Muscle of back (tissue), 13 donors: ENCODE data around the gene P2RY14. TPM values are rescaled to one million over a fixed set of nuclear protein-coding genes. Genes with fewer than 3 reads are reported as not detected.

ENCODE experiments used
- DNase-seq, 3 donors: peaks; one replicate each; pipeline versions ENCODE4 v3.0.0 to v3.0.0-alpha.2; 2013
- long read RNA-seq, 9 donors: transcript quantifications; one replicate each; lab custom pipeline, GENCODE V29; 2026
- polyA plus RNA-seq, 10 donors: library from polyadenylated mRNA; unstranded; fragments of 120-200 nt; gene quantifications; one replicate each; pipeline ENCODE4 v1.2.1, GENCODE V29; 2013; ENCODE audit not compliant: insufficient read length in 10 of 10

Gene P2RY14
- polyA plus RNA-seq = 1 to 10 TPM; 1.0 to 1.9 (median 1.4) TPM
- long read RNA-seq, donor 1 = 0 reads
- long read RNA-seq, donor 2 = 0 reads
- long read RNA-seq, donor 3 = 0 reads
- long read RNA-seq, donor 4 = 0 reads
- long read RNA-seq, donor 5, partial matches to known transcripts = 0 of 2 reads
- long read RNA-seq, donor 5, other reads (novel, unspliced or antisense) = 0 of 2 reads
- long read RNA-seq, donor 6 = 0 reads
- long read RNA-seq, donor 7 = 0 reads
- long read RNA-seq, donor 8 = 0 reads
- long read RNA-seq, donor 9 = 0 reads

GRCh38 chr3:151278230-151278629 is at the start of gene P2RY14:
TSS of gene P2RY14 (minus strand) at chr3:151278542. CDS start at chr3:151214316, 64,226 bp downstream.
- DNase-seq = no peak

- DNase-seq = peak in 1 of 3 donors; percentile 30
Observed at GRCh38 chr3:151327571-151328198, 49.3 kb upstream of the P2RY14 start.

- no peak for DNase-seq
Observed at GRCh38 chr3:151322511-151322910, 44.2 kb upstream of the P2RY14 start.

- DNase-seq = no peak
Observed at GRCh38 chr3:151321526-151321925, 43.2 kb upstream of the P2RY14 start.

GRCh38 chr3:151320131-151320530 is 41.8 kb upstream of the P2RY14 start:
- no peak for DNase-seq

GRCh38 chr3:151319628-151320027 is 41.3 kb upstream of the P2RY14 start:
- DNase-seq = peak in 1 of 3 donors; percentile 30

- no peak for DNase-seq
Observed at GRCh38 chr3:151318991-151319390, 40.6 kb upstream of the P2RY14 start.

GRCh38 chr3:151318313-151318712 is 40.0 kb upstream of the P2RY14 start:
- DNase-seq = peak in 1 of 3 donors; percentile 52

GRCh38 chr3:151316267-151316991 is 38.1 kb upstream of the P2RY14 start, which contains the start of gene GPR87:
TSS of gene GPR87 (minus strand) at chr3:151316820. CDS start at chr3:151300100, 16,720 bp downstream.
- no peak for DNase-seq

GRCh38 chr3:151315846-151316245 is 37.5 kb upstream of the P2RY14 start:
- no peak for DNase-seq

GRCh38 chr3:151315136-151315535 is 36.8 kb upstream of the P2RY14 start:
- DNase-seq = no peak

GRCh38 chr3:151314593-151314992 is 36.3 kb upstream of the P2RY14 start:
- DNase-seq = no peak

GRCh38 chr3:151314137-151314536 is 35.8 kb upstream of the P2RY14 start:
- no peak for DNase-seq

- no peak for DNase-seq
Observed at GRCh38 chr3:151312972-151313371, 34.6 kb upstream of the P2RY14 start.

GRCh38 chr3:151309566-151309965 is 31.2 kb upstream of the P2RY14 start:
- no peak for DNase-seq

GRCh38 chr3:151307583-151308488 is 29.5 kb upstream of the P2RY14 start:
- no peak for DNase-seq

- DNase-seq = no peak
Observed at GRCh38 chr3:151307131-151307530, 28.8 kb upstream of the P2RY14 start.

GRCh38 chr3:151306168-151306810 is 27.9 kb upstream of the P2RY14 start:
- DNase-seq = no peak

GRCh38 chr3:151305775-151306151 is 27.4 kb upstream of the P2RY14 start:
- DNase-seq = no peak

- DNase-seq = peak in 1 of 3 donors; percentile 95
Observed at GRCh38 chr3:151305060-151305774, 26.9 kb upstream of the P2RY14 start.
